GM12891 (cell line): ENCODE data around the gene MATN1.

Experiments used
- PAX5 ChIP-seq: IDR thresholded peaks from 2 replicates; pipeline ENCODE4 v1.6.1; 2011; ENCODE audit warnings: low read length, moderate library complexity, mild to moderate bottlenecking; ENCODE audit not compliant: insufficient read depth, severe bottlenecking
- POLR2A ChIP-seq: IDR thresholded peaks from 2 replicates; pipeline ENCODE4 v1.6.1; 2011; ENCODE audit warnings: low read depth, low read length, control low read depth
- POLR2AphosphoS5 ChIP-seq: IDR thresholded peaks from 2 replicates; pipeline ENCODE4 v1.6.1; 2011; ENCODE audit warnings: low read depth, low read length, control low read depth
- POU2F2 ChIP-seq: IDR thresholded peaks from 2 replicates; pipeline ENCODE4 v1.6.1; 2011; ENCODE audit warnings: low read depth, mild to moderate bottlenecking, control low read depth, low read length, moderate library complexity
- SPI1 ChIP-seq: IDR thresholded peaks from 2 replicates; pipeline ENCODE4 v1.6.1; 2011; ENCODE audit warnings: low read depth, low read length, control low read depth
- TAF1 ChIP-seq: IDR thresholded peaks from 2 replicates; pipeline ENCODE4 v1.6.1; 2011; ENCODE audit warnings: low read depth, low read length, control low read depth

DNA sequence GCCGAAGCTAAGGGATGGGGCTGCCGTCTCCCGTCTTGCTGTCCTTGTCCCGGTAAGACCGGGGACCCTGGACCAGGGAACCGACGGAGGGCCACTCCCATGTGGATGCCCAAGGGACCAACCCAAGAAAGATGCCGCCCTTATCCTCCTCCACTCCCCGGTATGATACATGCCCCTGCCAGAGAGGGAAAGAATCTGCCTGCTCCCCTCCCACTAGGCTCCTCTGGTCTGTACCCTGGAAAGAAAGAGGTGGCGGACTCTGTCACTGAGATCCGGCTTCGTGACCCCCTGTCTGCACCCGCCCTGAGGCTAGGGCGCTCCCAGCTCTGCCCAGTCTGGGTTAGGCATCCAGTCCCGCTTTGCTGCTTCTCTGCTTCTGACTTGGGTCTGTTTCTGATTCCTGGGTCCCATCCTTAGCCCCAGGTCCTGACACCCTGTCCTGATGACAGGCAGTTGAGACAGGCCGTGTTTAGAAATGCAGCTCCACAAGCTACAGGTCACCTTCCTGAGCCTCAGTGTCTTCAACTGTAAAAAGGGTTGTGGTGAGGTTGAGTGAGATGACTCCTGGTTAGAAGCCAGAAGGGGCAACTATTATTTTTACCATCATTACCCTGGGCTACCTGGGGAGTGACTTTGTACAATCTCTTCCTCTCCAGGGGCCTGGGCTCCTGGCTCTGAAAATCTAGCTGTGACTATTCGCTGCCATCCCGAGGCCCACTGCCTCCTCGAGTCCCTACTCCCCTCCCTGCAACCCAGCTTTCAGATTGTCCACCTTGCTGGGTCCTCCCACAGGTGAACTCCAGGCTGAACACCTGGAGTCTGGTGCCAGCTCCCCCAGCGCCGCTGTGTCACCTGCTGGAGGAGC, 3.7 kb downstream of the MATN1 start:
- no peak for TF ChIP-seq POLR2AphosphoS5
- no peak for TF ChIP-seq POLR2A
- no peak for TF ChIP-seq TAF1
- TF ChIP-seq SPI1 = no peak
- no peak for TF ChIP-seq POU2F2
- no peak for TF ChIP-seq PAX5
